HCT116 (cell line): Measurements from ENCODE around the gene TMEM81. TPM values are rescaled to one million over a fixed set of nuclear protein-coding genes. Genes with fewer than 3 reads are reported as not detected.

Experiments used
- ATAC-seq: fragments of 200-7000 bp; cut with Tn5 transposase; 2 replicates; pipeline ENCODE4 v1.9.1; 2020; ENCODE audit warnings: mild to moderate bottlenecking, moderate library complexity
- BruUV-seq: library from RNA; stranded (reverse); fragments of 400-500 nt; replicated peaks from 2 replicates; lab custom pipeline; 2021; lab: Mats Ljungman, UMichigan
- CTCF ChIA-PET: fragments of 300-600 bp; sonication (Branson Sonifier 250); formaldehyde crosslinking; loops from one replicate; lab custom pipeline; 2021; ENCODE audit warnings: antibody characterized with exemption; lab: Charles Lee
- POLR2A ChIA-PET: fragments of 300-600, 350-600 bp; sonication (Branson Sonifier 250); formaldehyde crosslinking; loops from one replicate; lab custom pipeline; 2021; ENCODE audit warnings: antibody characterized with exemption; lab: Charles Lee
- RAD21 ChIA-PET, 2 experiments: fragments of 300-600 bp; sonication (Branson Sonifier 250); formaldehyde crosslinking; loops; one replicate each; lab custom pipeline; 2023; ENCODE audit warnings: low total read pairs in 2 of 2; ENCODE audit not compliant: uncharacterized antibody in 2 of 2, unreplicated experiment in 2 of 2, low non-redundant PET in 1 of 2; lab: Charles Lee
- DNase-seq: peaks from one replicate; pipeline ENCODE4 v3.0.0-alpha.2; 2010; ENCODE audit warnings: low read depth, low spot score
- H2AFZ ChIP-seq: fragments of 200-600 bp; shearing (Covaris generic), sonication (generic); 2 replicates; pipeline ENCODE4 v1.6.1; 2017; ENCODE audit warnings: low read depth, mixed run types, mixed read lengths, antibody characterized with exemption, low read length; ENCODE audit not compliant: poor library complexity, severe bottlenecking
- H3K27ac ChIP-seq: 2 replicates; pipeline ENCODE4 v1.5.1; 2012; ENCODE audit warnings: low read depth, low read length
- H3K27me3 ChIP-seq: fragments of 200-600 bp; sonication (generic); 2 replicates; pipeline ENCODE4 v1.6.1; 2016; ENCODE audit warnings: mixed run types, low read length, mixed read lengths; ENCODE audit not compliant: insufficient read depth
- H3K36me3 ChIP-seq, 2 experiments: fragments of 200-500 bp in 1 of 2; fragments of 200-600 bp in 1 of 2; sonication (Bioruptor generic) in 1 of 2; sonication (generic) in 1 of 2; 2 replicates each; pipeline versions ENCODE4 v1.5.1 to v1.6.1; 2014 to 2016; ENCODE audit warnings: low read length in 2 of 2, inconsistent platforms in 1 of 2, mixed read lengths in 1 of 2, mixed run types in 1 of 2; ENCODE audit not compliant: insufficient read depth in 2 of 2, control insufficient read depth in 1 of 2
- H3K4me1 ChIP-seq, 2 experiments: fragments of 200-600 bp in 1 of 2; sonication (generic) in 1 of 2; 2 replicates each; pipeline versions ENCODE4 v1.5.1 to v1.6.1; 2012 to 2017; ENCODE audit warnings: low read length in 2 of 2, inconsistent platforms in 1 of 2, mild to moderate bottlenecking in 1 of 2, mixed read lengths in 1 of 2, mixed run types in 1 of 2, moderate library complexity in 1 of 2; ENCODE audit not compliant: insufficient read depth in 2 of 2, control insufficient read depth in 1 of 2
- H3K4me2 ChIP-seq: fragments of 200-600 bp; sonication (generic); 2 replicates; pipeline ENCODE4 v1.6.1; 2017; ENCODE audit warnings: mixed run types, low read length, mixed read lengths
- H3K4me3 ChIP-seq, 2 experiments: fragments of 200-600 bp in 1 of 2; sonication (generic) in 1 of 2; replicated peaks in 1 of 2; 2 replicates each; pipeline ENCODE4 v1.5.1; 2011 to 2016; ENCODE audit warnings: low read length in 2 of 2, control low read depth in 1 of 2, low read depth in 1 of 2, mild to moderate bottlenecking in 1 of 2, mixed read lengths in 1 of 2, mixed run types in 1 of 2
- H3K79me2 ChIP-seq: fragments of 200-600 bp; sonication (generic); 2 replicates; pipeline ENCODE4 v1.6.1; 2017; ENCODE audit warnings: mild to moderate bottlenecking, mixed run types, low read length, moderate library complexity, mixed read lengths; ENCODE audit not compliant: insufficient read depth
- H3K9ac ChIP-seq: fragments of 200-600 bp; sonication (generic); 2 replicates; pipeline ENCODE4 v1.6.1; 2016; ENCODE audit warnings: low read length, mixed read lengths
- H3K9me2 ChIP-seq: fragments of 200-600 bp; sonication (generic), shearing (Covaris generic); 2 replicates; pipeline ENCODE4 v1.6.1; 2017; ENCODE audit warnings: mixed run types, mild to moderate bottlenecking, moderate library complexity; ENCODE audit not compliant: insufficient read depth
- H3K9me3 ChIP-seq, 2 experiments: fragments of 200-500 bp in 1 of 2; fragments of 200-600 bp in 1 of 2; sonication (Bioruptor generic) in 1 of 2; sonication (generic) in 1 of 2; 2 replicates each; pipeline ENCODE4 v1.6.1; 2014 to 2017; ENCODE audit warnings: low read length in 2 of 2, mixed read lengths in 2 of 2, inconsistent platforms in 1 of 2, low read depth in 1 of 2, mild to moderate bottlenecking in 1 of 2, mixed run types in 1 of 2, moderate library complexity in 1 of 2; ENCODE audit not compliant: control insufficient read depth in 1 of 2, insufficient read depth in 1 of 2
- H4K20me1 ChIP-seq: fragments of 200-600 bp; sonication (generic), shearing (Covaris generic); 2 replicates; pipeline ENCODE4 v1.6.1; 2017; ENCODE audit warnings: mixed run types, mild to moderate bottlenecking, moderate library complexity; ENCODE audit not compliant: insufficient read depth
- ATF3 ChIP-seq: IDR thresholded peaks from 2 replicates; pipeline ENCODE4 v1.6.1; 2012
- RAD21 ChIP-seq: IDR thresholded peaks from 2 replicates; pipeline ENCODE4 v1.6.1; 2012; ENCODE audit warnings: low read depth, mild to moderate bottlenecking
- SIN3A ChIP-seq: IDR thresholded peaks from 2 replicates; pipeline ENCODE4 v1.6.1; 2012; ENCODE audit warnings: low read depth
- intact Hi-C: fragments of 100-400 bp; cut with micrococcal nuclease; formaldehyde crosslinking; loops from 2 replicates; pipeline ENCODE4 v1.10.0; 2022
- total RNA-seq: library from RNA; stranded (reverse); gene quantifications from one replicate; pipeline ENCODE4 v1.2.1, GENCODE V29; 2021; ENCODE audit not compliant: unreplicated experiment
- TF ChIP-seq, protein P1 (sequence below), 3 experiments: fragments of 200-600 bp in 1 of 3; sonication (generic) in 1 of 3; IDR thresholded peaks in 2 of 3; conservative IDR thresholded peaks in 1 of 3; 2 replicates each; pipeline ENCODE4 v1.5.1; 2012 to 2017; ENCODE audit warnings: low read depth in 2 of 3, low read length in 2 of 3, antibody characterized with exemption in 1 of 3, borderline replicate concordance in 1 of 3, control low read depth in 1 of 3, mild to moderate bottlenecking in 1 of 3, mixed read lengths in 1 of 3, mixed run types in 1 of 3, moderate library complexity in 1 of 3; ENCODE audit not compliant: insufficient read depth in 1 of 3
- TF ChIP-seq, protein P2 (sequence below): IDR thresholded peaks from 2 replicates; pipeline ENCODE4 v1.6.1; 2012

Gene TMEM81
- total RNA-seq, 1 experiment from 2014 or later, result 4.9 TPM

GRCh38 chr1:205062319-205062718 lies 21.9 kb downstream of the TMEM81 start:
- Histone ChIP-seq H3K9me3 (no peaks in the 10 kb centered on the region), H3K4me1 (no peaks in the 10 kb centered on the region; a peak in 1 of 4 replicates), H3K9me2 (no peaks in the 10 kb centered on the region), H3K27me3 (no peaks in the 10 kb centered on the region), H4K20me1 (no peaks in the 10 kb centered on the region), H3K9ac (no peak overlapping the region), H3K4me2 (no peak overlapping the region), H3K36me3 (no peaks in the 10 kb centered on the region), H3K4me3 (no peak overlapping the region), H3K27ac (no peak overlapping the region), H2AFZ (no peak overlapping the region), H3K79me2 (no peaks in the 10 kb centered on the region)
- intact Hi-C loops, result loop anchor here (5.0 kb wide), 1 partner anchor 255 kb away; no protein-coding TSS in a partner anchor
- TF ChIP-seq ATF3, result no peak
- RAD21 ChIA-PET, result interaction anchor here (1.1 to 2.4 kb wide), 3 partner anchors 73 to 194 kb away, joined by 7 to 33 read pairs (median 30); no protein-coding TSS in a partner anchor
- POLR2A ChIA-PET, result interaction anchor here (1.0 kb wide), 1 partner anchor 73 kb away, joined by 7 read pairs; no protein-coding TSS in a partner anchor
- ATAC-seq (no peak), DNase-seq (no peak)
- BruUV-seq, result no TSS peak
- CTCF ChIA-PET, result interaction anchor here (0.6 to 4.3 kb wide), 18 partner anchors 9 to 496 kb away, joined by 3 to 205 read pairs (median 6); no protein-coding TSS in a partner anchor

DNA sequence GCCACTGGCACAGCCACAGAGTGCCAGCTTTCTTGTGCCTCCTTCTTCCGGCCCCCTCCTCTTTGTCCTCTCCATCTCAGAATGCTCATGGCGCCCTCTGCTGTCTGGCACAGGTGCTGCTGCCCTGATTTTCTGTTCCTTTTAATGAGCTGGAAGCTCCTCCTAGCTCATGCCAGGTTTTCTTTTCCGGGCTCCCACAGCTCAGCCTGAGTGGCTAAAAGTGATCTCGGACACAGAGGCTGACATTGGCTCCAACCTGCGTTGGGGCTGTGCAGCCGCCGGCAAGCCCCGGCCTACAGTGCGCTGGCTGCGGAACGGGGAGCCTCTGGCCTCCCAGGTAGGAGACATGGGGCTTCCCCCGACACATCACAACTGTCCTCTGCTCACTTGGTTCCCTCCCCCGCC lies 22.6 kb downstream of the TMEM81 start:
- Histone ChIP-seq H3K36me3 (no peaks in the 10 kb centered on the region), H3K4me3 (no peak overlapping the region), H3K79me2 (no peaks in the 10 kb centered on the region), H3K9me3 (no peaks in the 10 kb centered on the region), H2AFZ (no peak overlapping the region), H3K9ac (no peak overlapping the region), H3K27me3 (no peaks in the 10 kb centered on the region), H3K4me1 (no peaks in the 10 kb centered on the region; a peak in 1 of 4 replicates), H4K20me1 (no peaks in the 10 kb centered on the region), H3K27ac (no peak overlapping the region), H3K4me2 (no peak overlapping the region), H3K9me2 (no peaks in the 10 kb centered on the region)
- DNase-seq (peak; percentile 35), ATAC-seq (peak; percentile 83)
- TF ChIP-seq, protein P1, sequence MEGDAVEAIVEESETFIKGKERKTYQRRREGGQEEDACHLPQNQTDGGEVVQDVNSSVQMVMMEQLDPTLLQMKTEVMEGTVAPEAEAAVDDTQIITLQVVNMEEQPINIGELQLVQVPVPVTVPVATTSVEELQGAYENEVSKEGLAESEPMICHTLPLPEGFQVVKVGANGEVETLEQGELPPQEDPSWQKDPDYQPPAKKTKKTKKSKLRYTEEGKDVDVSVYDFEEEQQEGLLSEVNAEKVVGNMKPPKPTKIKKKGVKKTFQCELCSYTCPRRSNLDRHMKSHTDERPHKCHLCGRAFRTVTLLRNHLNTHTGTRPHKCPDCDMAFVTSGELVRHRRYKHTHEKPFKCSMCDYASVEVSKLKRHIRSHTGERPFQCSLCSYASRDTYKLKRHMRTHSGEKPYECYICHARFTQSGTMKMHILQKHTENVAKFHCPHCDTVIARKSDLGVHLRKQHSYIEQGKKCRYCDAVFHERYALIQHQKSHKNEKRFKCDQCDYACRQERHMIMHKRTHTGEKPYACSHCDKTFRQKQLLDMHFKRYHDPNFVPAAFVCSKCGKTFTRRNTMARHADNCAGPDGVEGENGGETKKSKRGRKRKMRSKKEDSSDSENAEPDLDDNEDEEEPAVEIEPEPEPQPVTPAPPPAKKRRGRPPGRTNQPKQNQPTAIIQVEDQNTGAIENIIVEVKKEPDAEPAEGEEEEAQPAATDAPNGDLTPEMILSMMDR (IDR thresholded peaks at IDR 0.05 in 2 of 3, conservative IDR thresholded peaks at IDR 0.05 in 1 of 3; ENCODE audit: borderline replicate concordance in 1 of 3, insufficient read depth in 1 of 3, low read depth in 2 of 3, low read length in 2 of 3), result peak; percentile 90 to 92 (median 92)
- TF ChIP-seq RAD21, result peak; percentile 89
- TF ChIP-seq, protein P2, sequence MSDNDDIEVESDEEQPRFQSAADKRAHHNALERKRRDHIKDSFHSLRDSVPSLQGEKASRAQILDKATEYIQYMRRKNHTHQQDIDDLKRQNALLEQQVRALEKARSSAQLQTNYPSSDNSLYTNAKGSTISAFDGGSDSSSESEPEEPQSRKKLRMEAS, result no peak
- TF ChIP-seq SIN3A, result no peak
- intact Hi-C loops, result loop anchor here (1.0 to 5.0 kb wide), 3 partner anchors 72 to 254 kb away; no protein-coding TSS in a partner anchor
- CTCF ChIA-PET, result interaction anchor here (0.6 to 4.3 kb wide), 44 partner anchors 8 to 495 kb away, joined by 3 to 205 read pairs (median 5); partner anchors contain the start of genes RBBP5 and TMCC2
- POLR2A ChIA-PET, result interaction anchor here (0.6 to 1.5 kb wide), 3 partner anchors 60 to 86 kb away, joined by 3 to 7 read pairs (median 5); partner anchors contain the start of gene RBBP5
- RAD21 ChIA-PET, result interaction anchor here (0.5 to 2.4 kb wide), 11 partner anchors 71 to 254 kb away, joined by 3 to 33 read pairs (median 4); no protein-coding TSS in a partner anchor
- BruUV-seq, result no TSS peak
